OCI-M1 (cell line): ENCODE data around the gene TBL1XR1.
"Not testable (repeated sequence)": the region's sequence is repeated elsewhere in the genome, so short reads cannot be mapped to it uniquely, and the experiment has no call there.

Source experiments
- DNase-seq: peaks from one replicate; lab custom pipeline; 2025; lab: John Stamatoyannopoulos, UW

TBL1XR1 gene

GRCh38 chr3:177181418-177181817, 15.9 kb downstream of the TBL1XR1 start:
- DNase-seq = no peak

- DNase-seq = peak; percentile 18
These were observed 16.8 kb downstream of the TBL1XR1 start for GRCh38 chr3:177180506-177180905.

DNA sequence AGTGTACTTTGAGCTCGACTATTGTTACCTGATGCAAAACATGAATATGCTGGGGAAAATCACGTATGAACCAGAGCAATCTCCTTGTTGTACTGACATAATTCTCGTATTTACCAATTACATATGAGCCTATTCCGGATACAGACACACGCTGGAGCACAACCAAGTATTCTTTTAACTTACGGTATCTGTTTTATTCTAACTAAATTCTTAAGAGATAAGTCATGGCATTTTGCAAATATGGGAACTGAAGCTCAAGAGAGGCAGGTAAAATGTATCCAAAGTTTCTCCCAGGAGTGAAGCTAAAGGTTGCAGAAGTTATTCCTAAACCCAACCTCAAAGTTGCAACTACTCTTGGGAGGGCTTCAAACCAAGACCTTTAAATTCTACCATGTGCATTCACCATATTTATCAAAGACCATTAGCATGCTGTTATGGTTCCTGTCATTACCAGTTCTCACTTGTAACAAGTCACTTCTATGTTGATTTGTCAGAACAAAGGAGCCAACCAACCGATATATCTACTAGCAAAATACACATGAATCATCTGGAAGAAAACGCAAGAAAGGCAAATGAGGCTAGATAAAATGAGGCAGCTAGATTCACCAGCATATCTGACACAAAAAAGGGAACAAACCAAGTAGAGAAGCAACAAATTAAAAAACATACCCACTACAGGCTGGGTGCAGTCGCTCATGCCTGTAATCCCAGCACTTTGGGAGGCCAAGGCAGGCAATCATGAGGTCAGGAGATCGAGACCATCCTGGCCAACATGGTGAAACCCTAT, 17.8 kb downstream of the TBL1XR1 start:
- DNase-seq = peak; percentile 71

DNA sequence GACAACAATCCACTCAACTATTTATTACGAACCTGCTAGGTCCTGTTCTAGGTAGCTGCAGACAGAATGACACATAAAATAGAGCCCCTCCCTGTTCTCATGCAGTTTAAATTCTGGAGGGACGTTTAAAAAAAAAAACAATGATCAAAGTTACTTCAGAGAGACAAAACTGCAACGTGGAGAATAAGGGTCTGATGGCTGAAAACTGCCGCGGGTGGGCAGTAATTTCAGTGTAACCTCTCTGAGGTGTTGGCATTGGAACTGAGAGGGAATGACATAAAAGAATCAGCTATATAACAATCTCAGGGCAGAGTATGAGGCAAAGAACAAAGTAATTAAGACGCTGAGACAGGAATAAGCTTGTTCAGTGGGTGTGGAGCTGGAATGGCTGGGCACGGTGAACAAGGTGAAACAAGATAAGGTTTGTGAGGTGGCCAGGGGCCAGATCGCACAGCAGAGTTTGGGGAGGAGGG, 19.5 kb downstream of the TBL1XR1 start:
- DNase-seq = no peak

DNA sequence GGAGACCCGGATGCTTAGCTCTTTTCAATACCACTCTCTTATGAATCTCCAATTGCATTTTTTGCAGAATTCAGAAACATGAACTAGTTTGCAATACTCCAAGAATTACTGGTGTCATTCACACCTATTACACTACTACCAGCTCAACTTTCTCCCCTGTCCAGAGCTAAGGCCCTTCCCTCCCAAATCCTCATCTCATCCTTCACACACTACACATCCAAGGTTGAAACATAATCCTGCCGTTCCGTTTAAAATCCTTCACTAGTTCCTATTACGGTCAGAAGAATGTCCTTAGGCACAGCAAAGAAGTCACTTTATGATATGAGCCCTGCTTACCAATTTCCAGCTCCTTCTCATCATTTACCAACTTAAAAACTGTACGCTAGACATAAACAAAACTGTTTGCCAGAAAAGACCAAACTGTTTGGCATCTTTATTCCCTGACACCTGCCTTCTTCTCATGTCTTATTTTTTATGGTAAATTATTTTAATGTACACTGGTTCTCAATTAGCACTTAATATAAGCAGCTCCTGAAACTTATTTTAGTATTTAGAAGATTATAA, 22.6 kb downstream of the TBL1XR1 start:
- no peak for DNase-seq

- DNase-seq = no peak
These were observed 27.2 kb downstream of the TBL1XR1 start for GRCh38 chr3:177169936-177170722.

DNA sequence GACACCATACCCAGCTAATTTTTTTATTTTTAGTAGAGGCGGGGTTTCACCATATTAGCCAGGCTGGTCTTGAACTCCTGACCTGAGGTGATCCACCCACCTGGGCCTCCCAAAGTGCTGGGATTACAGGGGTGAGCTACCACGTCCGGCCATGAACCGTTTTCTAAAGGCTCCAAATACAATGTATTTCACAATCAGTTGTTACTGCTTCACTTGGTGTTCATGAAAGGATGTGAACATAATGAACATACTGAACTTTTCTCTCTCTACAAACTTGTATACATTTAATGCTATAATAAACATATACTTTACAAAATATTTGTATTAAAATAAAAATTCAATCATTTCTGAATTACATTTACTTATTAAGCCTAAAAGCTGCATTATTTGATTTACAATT, 28.9 kb downstream of the TBL1XR1 start:
- no peak for DNase-seq

GRCh38 chr3:177162742-177163141, 34.5 kb downstream of the TBL1XR1 start:
- DNase-seq = no peak

DNA sequence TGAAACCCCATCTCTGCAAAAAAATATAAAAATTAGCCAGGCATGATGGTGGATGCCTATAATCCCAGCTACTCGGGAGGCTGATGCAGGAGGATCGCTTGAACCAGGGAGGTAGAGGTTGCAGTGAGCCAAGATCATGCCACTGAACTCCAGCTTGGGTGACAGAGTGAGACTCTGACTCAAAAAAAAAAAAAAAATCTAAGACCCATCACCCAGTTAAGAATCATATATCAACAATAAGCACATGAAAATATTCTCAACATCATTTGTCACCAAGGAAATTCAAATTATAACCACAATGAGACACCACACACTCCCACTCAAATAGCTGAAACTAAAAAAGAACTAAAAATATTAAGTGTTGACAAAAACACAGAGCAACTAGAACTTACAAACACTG, 35.7 kb downstream of the TBL1XR1 start:
- DNase-seq = not testable (repeated sequence)

DNA sequence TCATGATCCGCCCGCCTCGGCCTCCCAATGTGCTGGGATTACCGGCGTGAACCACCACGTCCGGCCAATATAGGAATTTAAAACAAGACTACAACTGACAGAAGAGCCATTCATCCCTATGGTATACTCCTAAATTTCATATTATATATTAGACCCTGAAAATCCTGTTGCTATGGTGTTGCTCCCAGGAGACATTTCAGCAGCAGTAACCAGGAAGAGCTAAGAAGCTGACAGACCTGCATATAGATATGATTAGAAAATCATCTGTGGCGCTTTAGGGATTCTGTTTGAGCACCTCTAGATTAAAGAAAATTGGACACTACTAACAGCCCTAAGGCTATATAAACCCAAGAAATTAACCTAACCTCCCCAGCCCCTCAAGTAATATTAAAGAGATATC, 38.8 kb downstream of the TBL1XR1 start:
- DNase-seq = no peak

- no peak for DNase-seq
These were observed 39.8 kb downstream of the TBL1XR1 start for GRCh38 chr3:177157492-177157891.

DNA sequence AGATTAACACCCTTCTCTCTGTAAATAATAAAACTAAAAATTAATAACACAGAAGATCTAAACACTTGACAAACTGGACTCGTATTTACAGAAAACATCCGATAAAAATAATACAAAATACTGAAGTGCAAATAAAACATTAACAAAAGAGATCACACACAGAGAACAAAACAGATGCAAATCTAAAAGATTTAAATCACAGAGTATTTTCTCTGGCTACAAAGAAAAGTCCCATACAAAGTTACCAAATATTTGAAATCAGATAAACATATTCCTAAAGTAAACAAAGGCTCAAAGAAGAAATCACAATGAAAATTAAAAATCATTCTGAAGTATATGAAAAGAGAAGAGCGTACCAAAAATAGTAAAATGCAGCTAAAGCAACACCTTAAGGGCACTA, 42.5 kb downstream of the TBL1XR1 start:
- no peak for DNase-seq

DNA sequence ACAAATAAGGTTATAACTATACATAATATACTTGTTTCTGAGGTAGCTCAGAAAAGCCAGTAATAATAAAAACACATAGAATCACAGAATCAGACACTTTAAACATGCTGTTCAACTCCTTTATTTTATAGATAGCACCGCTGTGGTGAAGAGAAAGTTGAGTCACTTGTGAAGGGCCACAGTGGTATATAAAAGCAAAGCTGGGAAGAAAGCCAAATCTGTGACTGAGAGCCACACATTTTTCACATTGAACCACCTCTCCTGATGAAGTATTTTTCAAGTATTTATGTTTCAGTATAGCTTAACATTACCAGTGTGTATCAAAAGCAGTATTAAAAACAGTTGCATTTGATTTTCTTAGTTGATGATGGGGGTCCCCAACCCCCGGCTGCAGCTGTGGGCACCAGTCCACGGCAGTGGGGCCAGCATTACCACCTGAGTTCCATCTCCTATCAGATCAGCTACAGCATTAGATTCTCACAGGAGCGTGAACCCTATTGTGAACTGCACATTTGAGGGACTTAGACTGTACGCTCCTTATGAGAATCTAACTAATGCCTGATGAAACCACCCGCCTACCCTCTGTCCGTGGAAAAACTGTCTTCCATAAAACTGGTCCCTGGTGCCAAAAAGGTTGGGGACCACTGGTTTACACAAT, 46.2 kb downstream of the TBL1XR1 start:
- peak; percentile 63 for DNase-seq

- DNase-seq = no peak
These were observed 46.9 kb downstream of the TBL1XR1 start for GRCh38 chr3:177150218-177150916.

- DNase-seq = no peak
These were observed 48.2 kb downstream of the TBL1XR1 start for GRCh38 chr3:177149106-177149505.

- DNase-seq = no peak
These were observed 49.5 kb downstream of the TBL1XR1 start for GRCh38 chr3:177147790-177148189.

GRCh38 chr3:177146646-177147045, 50.6 kb downstream of the TBL1XR1 start:
- no peak for DNase-seq

GRCh38 chr3:177145954-177146353, 51.3 kb downstream of the TBL1XR1 start:
- peak; percentile 3 for DNase-seq

DNA sequence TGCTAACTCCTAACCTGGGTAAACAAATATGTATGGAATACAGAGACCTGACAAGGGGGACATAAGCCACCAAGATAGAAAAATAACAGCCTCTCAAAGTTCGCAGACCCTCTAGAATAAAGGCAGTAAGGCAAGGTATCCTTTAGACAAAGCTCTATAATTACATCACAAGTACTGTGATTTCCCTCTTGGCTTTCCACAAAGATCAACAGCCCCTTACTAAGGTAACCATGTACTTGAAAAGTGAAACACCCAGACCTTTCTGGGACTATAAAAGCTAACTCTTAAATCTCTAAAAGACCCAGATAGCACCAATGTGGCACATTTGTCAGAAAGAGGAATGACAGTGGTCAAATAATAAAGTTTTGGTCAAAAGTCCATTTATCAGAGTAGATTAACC, 51.9 kb downstream of the TBL1XR1 start:
- DNase-seq = no peak

DNA sequence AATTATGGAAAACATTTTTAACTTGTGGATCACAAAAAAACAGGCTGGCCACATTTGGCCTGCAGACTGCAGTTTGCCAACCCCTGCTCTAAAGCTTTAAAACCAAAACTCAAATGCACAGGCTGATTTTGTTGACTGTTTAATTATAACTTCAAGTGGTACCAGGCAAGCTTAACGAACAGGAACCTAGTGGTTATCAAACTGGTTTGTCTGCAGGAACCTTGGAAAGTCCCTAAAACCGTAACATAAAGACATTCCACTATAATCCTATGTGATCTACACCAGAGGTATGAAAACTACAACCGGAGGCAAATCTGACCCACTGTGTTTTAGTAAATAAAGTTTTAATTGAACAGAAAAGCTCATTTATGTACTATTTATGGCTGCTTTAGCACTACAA, 52.4 kb downstream of the TBL1XR1 start:
- DNase-seq = no peak

DNA sequence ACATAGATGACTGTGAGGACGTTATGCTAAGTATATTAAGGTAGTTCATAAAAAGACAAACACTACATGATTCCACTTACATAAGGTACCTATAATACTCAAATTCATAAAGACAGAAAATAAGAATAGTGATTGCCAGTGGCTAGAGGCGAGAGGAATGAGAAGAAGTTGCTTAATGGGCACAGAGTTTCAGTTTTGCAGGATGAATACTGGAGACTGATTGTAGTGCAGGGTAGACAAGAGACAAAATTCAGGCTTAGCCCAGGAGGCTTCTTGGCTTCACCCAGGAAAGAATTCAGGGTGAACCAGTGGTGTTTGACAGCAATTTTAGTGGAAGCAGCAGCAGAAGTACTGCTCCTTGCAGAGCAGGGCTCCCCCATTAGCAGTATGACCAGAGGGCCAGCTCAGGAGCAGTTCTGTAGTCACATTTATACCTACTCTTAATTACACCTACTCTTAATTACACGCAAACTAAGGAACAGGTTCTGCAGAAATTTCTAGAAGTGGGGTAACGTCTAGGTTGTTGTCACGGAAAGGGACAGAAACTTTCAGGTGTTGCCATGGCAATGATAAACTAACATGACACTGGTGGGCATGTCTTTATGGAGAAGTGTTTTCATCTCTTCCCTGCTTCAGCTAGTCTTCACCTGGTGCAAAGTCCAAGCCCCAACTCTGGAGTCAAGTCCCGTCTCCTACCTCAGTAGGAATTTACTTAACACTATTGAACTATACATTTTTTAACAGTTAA, 55.2 kb downstream of the TBL1XR1 start:
- no peak for DNase-seq
